Skeletal muscle tissue (tissue), 4 donors: ENCODE data around the gene ITPKA. TPM values are rescaled to one million over a fixed set of nuclear protein-coding genes. Genes with fewer than 3 reads are reported as not detected.

ENCODE experiments used
- H3K27ac ChIP-seq: one replicate; pipeline ENCODE4 v1.7.0; 2013; ENCODE audit warnings: mild to moderate bottlenecking, low read depth, low read length, inconsistent platforms
- H3K27me3 ChIP-seq, 3 donors: one replicate each; pipeline ENCODE4 v1.7.0; 2013; ENCODE audit warnings: low read length in 3 of 3; ENCODE audit not compliant: control insufficient read depth in 3 of 3, insufficient read depth in 3 of 3
- H3K36me3 ChIP-seq, 3 donors: one replicate each; pipeline ENCODE4 v1.7.0; 2013; ENCODE audit warnings: low read length in 3 of 3; ENCODE audit not compliant: control insufficient read depth in 3 of 3, insufficient read depth in 3 of 3
- H3K4me1 ChIP-seq, 3 donors: one replicate each; pipeline ENCODE4 v1.7.0; 2013; ENCODE audit warnings: low read length in 3 of 3, mild to moderate bottlenecking in 3 of 3; ENCODE audit not compliant: control insufficient read depth in 3 of 3, insufficient read depth in 3 of 3
- H3K4me3 ChIP-seq, 3 donors: one replicate each; pipeline ENCODE4 v1.7.0; 2013; ENCODE audit warnings: low read length in 3 of 3
- H3K9ac ChIP-seq, 3 donors: one replicate each; pipeline ENCODE4 v1.7.0; 2013; ENCODE audit warnings: low read length in 3 of 3, mild to moderate bottlenecking in 3 of 3, moderate library complexity in 2 of 3, low read depth in 1 of 3
- H3K9me3 ChIP-seq, 3 donors: one replicate each; pipeline ENCODE4 v1.7.0; 2013; ENCODE audit warnings: low read length in 3 of 3; ENCODE audit not compliant: control insufficient read depth in 3 of 3
- total RNA-seq: library from RNA; depleted of rRNA; stranded (reverse); fragments of >200 nt; gene quantifications from one replicate; pipeline ENCODE4 v1.2.3, GENCODE V29; 2014
- donor health status: Osteomylitis.

ITPKA gene
- total RNA-seq, 1 donor from 2014 or later, result not detected

GRCh38 chr15:41498657-41499056, 5.0 kb downstream of the ITPKA start:
- Histone ChIP-seq H3K9me3 (no peaks in the 10 kb centered on the region), H3K9ac (no peak overlapping the region), H3K27ac (no peak overlapping the region), H3K27me3 (peaks cover 52 to 72% (median 61%) of the 10 kb centered on the region in 3 donors), H3K4me3 (no peak overlapping the region), H3K36me3 (no peaks in the 10 kb centered on the region), H3K4me1 (peaks cover 11 to 28% (median 24%) of the 10 kb centered on the region in 3 donors)

DNA sequence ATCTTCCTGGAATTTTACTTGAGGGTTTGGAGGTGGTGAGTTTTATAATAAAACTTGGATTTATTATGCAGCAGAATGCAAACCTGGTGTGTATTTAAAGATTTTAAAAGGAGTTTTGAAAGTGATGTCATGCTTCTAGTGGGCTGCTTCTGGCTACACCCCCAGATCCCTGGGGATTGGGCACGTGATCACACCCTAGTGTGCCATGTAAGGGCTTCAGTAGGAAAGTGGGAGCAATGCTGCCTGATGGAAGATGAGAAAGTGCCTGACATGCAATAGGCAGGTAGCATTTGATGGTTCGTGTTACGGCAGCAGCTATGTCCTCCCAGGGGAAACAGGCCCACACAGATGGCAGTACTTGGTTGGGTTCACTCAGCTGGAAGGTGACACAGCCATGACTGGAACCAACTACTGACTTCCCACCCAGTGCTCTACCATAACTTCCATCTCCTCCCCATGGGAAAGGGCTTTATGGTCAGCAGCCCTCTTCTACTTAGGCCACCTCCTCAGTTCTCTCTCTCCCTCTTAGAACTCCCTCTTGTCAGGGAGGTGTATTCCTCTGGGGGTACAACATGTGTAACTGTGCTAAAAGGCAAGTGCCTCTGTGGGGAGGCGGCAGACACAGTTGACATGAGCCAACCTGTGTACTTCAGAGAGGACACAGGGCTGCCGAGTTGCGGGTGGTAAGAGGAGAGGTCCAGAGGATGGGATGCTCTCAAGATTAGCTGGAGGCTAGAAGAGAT, 5.6 kb downstream of the ITPKA start:
- peaks cover 11 to 25% (median 21%) of the 10 kb centered on the region in 3 donors for H3K4me1 ChIP-seq
- no peak overlapping the region for H3K4me3 ChIP-seq
- no peaks in the 10 kb centered on the region for H3K36me3 ChIP-seq
- H3K9me3 ChIP-seq, result no peaks in the 10 kb centered on the region
- peaks cover 55 to 71% (median 63%) of the 10 kb centered on the region in 3 donors for H3K27me3 ChIP-seq
- no peak overlapping the region for H3K9ac ChIP-seq
- no peak overlapping the region for H3K27ac ChIP-seq

GRCh38 chr15:41501191-41501917, 7.7 kb downstream of the ITPKA start:
- Histone ChIP-seq H3K9me3 (no peaks in the 10 kb centered on the region), H3K9ac (no peak overlapping the region), H3K4me3 (peak overlapping the region in 2 of 3 donors; percentile 41 to 52), H3K36me3 (no peaks in the 10 kb centered on the region), H3K4me1 (peaks cover 11 to 18% (median 14%) of the 10 kb centered on the region in 3 donors), H3K27ac (no peak overlapping the region), H3K27me3 (peaks cover 46 to 66% (median 62%) of the 10 kb centered on the region in 3 donors)

GRCh38 chr15:41501931-41502794, 8.5 kb downstream of the ITPKA start:
- H3K36me3 ChIP-seq, result no peaks in the 10 kb centered on the region

GRCh38 chr15:41502795-41503668, 9.4 kb downstream of the ITPKA start:
- Histone ChIP-seq H3K27me3 (peaks cover 45 to 66% (median 55%) of the 10 kb centered on the region in 3 donors), H3K9me3 (no peaks in the 10 kb centered on the region), H3K4me1 (peaks cover 11 to 18% (median 14%) of the 10 kb centered on the region in 3 donors), H3K27ac (no peak overlapping the region), H3K9ac (no peak overlapping the region), H3K4me3 (no peak overlapping the region), H3K36me3 (no peaks in the 10 kb centered on the region)

More at GRCh38 chr15:41501931-41502794, 8.5 kb downstream of the ITPKA start:
- Histone ChIP-seq H3K27ac (no peak overlapping the region), H3K27me3 (peaks cover 45 to 66% (median 60%) of the 10 kb centered on the region in 3 donors), H3K9me3 (no peaks in the 10 kb centered on the region), H3K9ac (no peak overlapping the region), H3K4me3 (peak overlapping the region; percentile 30 to 52 (median 45)), H3K4me1 (peaks cover 11 to 18% (median 14%) of the 10 kb centered on the region in 3 donors)

DNA sequence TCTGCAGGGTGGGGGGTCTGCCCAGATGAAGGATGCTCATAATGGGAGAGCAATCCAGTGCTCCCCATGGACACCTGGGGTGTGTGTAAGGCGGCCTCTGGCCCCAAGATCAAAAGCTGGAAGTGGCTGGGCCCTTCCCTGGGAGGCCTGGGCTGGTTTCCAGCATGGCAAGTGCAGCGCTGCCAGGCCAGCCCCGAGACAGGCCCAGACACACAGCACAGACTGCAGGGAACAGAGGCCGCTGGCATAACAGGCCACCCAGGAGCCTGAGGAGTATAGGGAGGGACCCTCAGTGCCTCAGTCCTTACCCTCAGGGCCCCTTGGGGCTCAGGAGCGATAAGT, 10.0 kb downstream of the ITPKA start:
- Histone ChIP-seq H3K27ac (no peak overlapping the region), H3K4me1 (peaks cover 11 to 18% (median 14%) of the 10 kb centered on the region in 3 donors), H3K36me3 (no peaks in the 10 kb centered on the region), H3K27me3 (peaks cover 44 to 62% (median 52%) of the 10 kb centered on the region in 3 donors), H3K9me3 (no peaks in the 10 kb centered on the region), H3K4me3 (no peak overlapping the region), H3K9ac (no peak overlapping the region)

- no peak overlapping the region for H3K27ac ChIP-seq
- no peak overlapping the region for H3K9ac ChIP-seq
- H3K9me3 ChIP-seq, result no peaks in the 10 kb centered on the region
- H3K36me3 ChIP-seq, result no peaks in the 10 kb centered on the region
- peaks cover 36 to 51% (median 40%) of the 10 kb centered on the region in 3 donors for H3K27me3 ChIP-seq
- H3K4me1 ChIP-seq, result peaks cover 11 to 18% (median 14%) of the 10 kb centered on the region in 3 donors
- no peak overlapping the region for H3K4me3 ChIP-seq
Measured at GRCh38 chr15:41504751-41505492, 11.2 kb downstream of the ITPKA start.

DNA sequence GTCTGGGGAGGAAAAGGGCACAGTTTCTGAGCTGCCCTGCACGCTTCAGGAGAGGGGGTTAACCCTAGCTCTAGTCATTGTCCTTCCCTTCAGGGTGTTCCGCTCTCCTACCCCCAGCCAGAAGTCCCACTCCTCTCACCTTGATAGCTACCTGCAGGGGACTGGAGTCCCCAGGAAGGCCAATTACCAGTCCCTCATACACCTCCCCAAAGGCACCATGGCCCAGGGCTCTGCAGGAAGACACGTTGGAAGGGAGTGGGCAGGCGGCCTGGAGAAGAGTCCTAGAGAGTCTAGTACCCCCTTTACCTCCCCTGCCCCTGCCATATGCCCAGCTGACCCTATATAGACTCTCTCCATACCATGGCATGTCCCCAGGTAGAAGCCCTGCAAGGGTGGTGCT, 12.1 kb downstream of the ITPKA start:
- Histone ChIP-seq H3K27ac (no peak overlapping the region), H3K36me3 (no peaks in the 10 kb centered on the region), H3K27me3 (peaks cover 33 to 48% (median 35%) of the 10 kb centered on the region in 3 donors), H3K4me1 (peaks cover 11 to 18% (median 14%) of the 10 kb centered on the region in 3 donors), H3K4me3 (no peak overlapping the region), H3K9me3 (no peaks in the 10 kb centered on the region), H3K9ac (no peak overlapping the region)
